A673 (cell line): Measurements from ENCODE around the gene ROGDI. TPM values are rescaled to one million over a fixed set of nuclear protein-coding genes. Genes with fewer than 3 reads are reported as not detected.

Experiments
- BruUV-seq: library from RNA; stranded (reverse); fragments of 400-500 nt; replicated peaks from 2 replicates; lab custom pipeline; 2021; lab: Mats Ljungman, UMichigan
- CTCF ChIA-PET: fragments of 300-600 bp; sonication (Branson Sonifier 250); formaldehyde crosslinking; loops from one replicate; lab custom pipeline; 2022; ENCODE audit warnings: antibody characterized with exemption; lab: Charles Lee
- POLR2A ChIA-PET: fragments of 300-600 bp; sonication (Branson Sonifier 250); formaldehyde crosslinking; loops from one replicate; lab custom pipeline; 2022; ENCODE audit warnings: antibody characterized with exemption; ENCODE audit not compliant: low non-redundant PET; lab: Charles Lee
- DNase-seq: peaks from one replicate; pipeline ENCODE4 v3.0.0-alpha.2; 2015; ENCODE audit warnings: low spot score
- H3K27ac ChIP-seq: fragments of 200-600 bp; sonication (generic); 2 replicates; pipeline ENCODE4 v1.5.1; 2016; ENCODE audit warnings: mixed run types, low read depth, mild to moderate bottlenecking, mixed read lengths, antibody characterized with exemption, low read length; ENCODE audit not compliant: poor library complexity, severe bottlenecking
- H3K27me3 ChIP-seq: fragments of 200-600 bp; sonication (generic); replicated peaks from 2 replicates; pipeline ENCODE4 v1.6.1; 2017; ENCODE audit warnings: mixed run types, low read depth, mild to moderate bottlenecking, mixed read lengths, antibody characterized with exemption, low read length; ENCODE audit not compliant: insufficient read depth, poor library complexity
- H3K36me3 ChIP-seq: fragments of 200-600 bp; sonication (generic); 2 replicates; pipeline ENCODE4 v1.6.1; 2016; ENCODE audit warnings: mixed run types, mild to moderate bottlenecking, mixed read lengths, antibody characterized with exemption, low read length; ENCODE audit not compliant: insufficient read depth, poor library complexity, severe bottlenecking
- H3K4me1 ChIP-seq: fragments of 200-600 bp; sonication (generic); 2 replicates; pipeline ENCODE4 v1.6.1; 2017; ENCODE audit warnings: mixed run types, mild to moderate bottlenecking, mixed read lengths, antibody characterized with exemption, low read length; ENCODE audit not compliant: insufficient read depth, poor library complexity, severe bottlenecking
- H3K4me3 ChIP-seq: fragments of 200-600 bp; sonication (generic); 2 replicates; pipeline ENCODE4 v1.5.1; 2016; ENCODE audit warnings: low read depth, mixed run types, mild to moderate bottlenecking, mixed read lengths, low read length; ENCODE audit not compliant: poor library complexity, severe bottlenecking
- H3K9me3 ChIP-seq: fragments of 200-600 bp; sonication (generic); 2 replicates; pipeline ENCODE4 v1.6.1; 2016; ENCODE audit warnings: mixed run types, low read depth, mild to moderate bottlenecking, mixed read lengths, antibody characterized with exemption, low read length; ENCODE audit not compliant: poor library complexity, severe bottlenecking
- CTCF ChIP-seq: fragments of 300-800, 200-600 bp; sonication (generic); conservative IDR thresholded peaks from 2 replicates; pipeline ENCODE4 v1.5.1; 2017; ENCODE audit warnings: low read depth, mild to moderate bottlenecking, antibody characterized with exemption, low read length, moderate library complexity, mixed read lengths
- EZH2 ChIP-seq: fragments of 200-600 bp; sonication (generic); IDR thresholded peaks from 2 replicates; pipeline ENCODE4 v1.6.1; 2017; ENCODE audit warnings: borderline replicate concordance, low read depth, mild to moderate bottlenecking, mixed read lengths, antibody characterized with exemption, low read length; ENCODE audit not compliant: poor library complexity, severe bottlenecking
- intact Hi-C: fragments of 100-400 bp; cut with micrococcal nuclease; formaldehyde crosslinking; loops from one replicate; pipeline ENCODE4 v1.10.0; 2022; ENCODE audit not compliant: unreplicated experiment
- total RNA-seq: library from RNA; stranded (reverse); gene quantifications from 2 replicates; pipeline ENCODE4 v1.2.3, GENCODE V29; 2021

ROGDI gene
- total RNA-seq, 1 experiment from 2014 or later, result 2.9 TPM

- no peak for DNase-seq
- Histone ChIP-seq H3K4me1 (peaks cover 3% of the 10 kb centered on the region), H3K27ac (no peak overlapping the region), H3K36me3 (peaks cover 10% of the 10 kb centered on the region), H3K27me3 (no peaks in the 10 kb centered on the region), H3K4me3 (no peak overlapping the region), H3K9me3 (no peaks in the 10 kb centered on the region)
- CTCF ChIA-PET, result no interaction called here
- intact Hi-C loops, result no loop called here
- POLR2A ChIA-PET, result no interaction called here
- no TSS peak for BruUV-seq
- TF ChIP-seq CTCF (no peak), EZH2 (no peak)
Observed at GRCh38 chr16:4800290-4801041, 2.0 kb downstream of the ROGDI start.

- no peaks in the 10 kb centered on the region for H3K9me3 ChIP-seq
- peaks cover 2% of the 10 kb centered on the region for H3K36me3 ChIP-seq
- no TSS peak for BruUV-seq
- ChIA-PET CTCF (no interaction called here), POLR2A (no interaction called here)
- no peak overlapping the region for H3K4me3 ChIP-seq
- H3K27me3 ChIP-seq, result no peaks in the 10 kb centered on the region
- DNase-seq, result no peak
- TF ChIP-seq CTCF (no peak), EZH2 (no peak)
- H3K4me1 ChIP-seq, result peaks cover 3% of the 10 kb centered on the region
- intact Hi-C loops, result no loop called here
- no peak overlapping the region for H3K27ac ChIP-seq
Observed at GRCh38 chr16:4799171-4799855, 3.1 kb downstream of the ROGDI start.

- H3K4me1 ChIP-seq, result peaks cover 3% of the 10 kb centered on the region
- POLR2A ChIA-PET, result no interaction called here
Observed at GRCh38 chr16:4798456-4798855, 4.0 kb downstream of the ROGDI start.

More at GRCh38 chr16:4798456-4798855, 4.0 kb downstream of the ROGDI start:
- TF ChIP-seq EZH2 (no peak), CTCF (no peak)
- CTCF ChIA-PET, result interaction anchor here (0.6 kb wide), 1 partner anchor 111 kb away, joined by 3 read pairs; no protein-coding TSS in a partner anchor
- no TSS peak for BruUV-seq
- Histone ChIP-seq H3K4me3 (no peak overlapping the region), H3K36me3 (no peaks in the 10 kb centered on the region), H3K27ac (no peak overlapping the region), H3K9me3 (no peaks in the 10 kb centered on the region), H3K27me3 (no peaks in the 10 kb centered on the region)
- intact Hi-C loops, result no loop called here
- DNase-seq, result no peak
